RWPE2 (cell line): Measurements from ENCODE around the gene VPS9D1.

ENCODE experiments used
- ATAC-seq: fragments of 200-7000 bp; cut with Tn5 transposase; 3 replicates; pipeline ENCODE4 v1.9.1; 2021; ENCODE audit warnings: low read depth
- DNase-seq: peaks from one replicate; pipeline ENCODE4 v3.0.0-alpha.2; 2020; ENCODE audit warnings: low spot score
- H3K27ac ChIP-seq: fragments of 450-650 bp; 2 replicates; pipeline ENCODE4 v1.5.1; 2017; ENCODE audit warnings: mild to moderate bottlenecking; ENCODE audit not compliant: poor library complexity, severe bottlenecking
- H3K27me3 ChIP-seq: fragments of 250-450 bp; sonication (Bioruptor Pico); 2 replicates; pipeline ENCODE4 v1.5.1; 2021; ENCODE audit warnings: mild to moderate bottlenecking, moderate library complexity; ENCODE audit not compliant: insufficient read depth, poor library complexity, severe bottlenecking
- H3K36me3 ChIP-seq: fragments of 250-450 bp; sonication (Bioruptor Pico); 2 replicates; pipeline ENCODE4 v1.5.1; 2020; ENCODE audit warnings: low read depth, mild to moderate bottlenecking, moderate library complexity
- H3K4me1 ChIP-seq: fragments of 250-450 bp; sonication (Bioruptor Pico); 2 replicates; pipeline ENCODE4 v1.5.1; 2021; ENCODE audit warnings: mild to moderate bottlenecking, moderate library complexity; ENCODE audit not compliant: insufficient read depth, poor library complexity, severe bottlenecking
- H3K4me3 ChIP-seq: fragments of 250-450 bp; sonication (Bioruptor Pico); 2 replicates; pipeline ENCODE4 v1.5.1; 2021; ENCODE audit warnings: mild to moderate bottlenecking, moderate library complexity; ENCODE audit not compliant: severe bottlenecking
- H3K9me3 ChIP-seq: fragments of 250-450 bp; sonication (Bioruptor Pico); 2 replicates; pipeline ENCODE4 v1.5.1; 2021; ENCODE audit warnings: mild to moderate bottlenecking, moderate library complexity; ENCODE audit not compliant: severe bottlenecking
- TF ChIP-seq, protein P1 (sequence below): fragments of 450-650 bp; IDR thresholded peaks from one replicate; pipeline ENCODE4 v1.5.1; 2017; ENCODE audit warnings: mild to moderate bottlenecking, moderate library complexity; ENCODE audit not compliant: poor library complexity, severe bottlenecking

The VPS9D1 gene

GRCh38 chr16:89716916-89717687 is 3.6 kb downstream of the VPS9D1 start:
- no peak for ATAC-seq
- DNase-seq: no peak
- Histone ChIP-seq H3K36me3 (peaks cover 29% of the 10 kb centered on the region), H3K27ac (no peak overlapping the region), H3K27me3 (no peaks in the 10 kb centered on the region), H3K4me3 (no peak overlapping the region), H3K4me1 (peaks cover 12% of the 10 kb centered on the region), H3K9me3 (no peaks in the 10 kb centered on the region)
- TF ChIP-seq, protein P1, sequence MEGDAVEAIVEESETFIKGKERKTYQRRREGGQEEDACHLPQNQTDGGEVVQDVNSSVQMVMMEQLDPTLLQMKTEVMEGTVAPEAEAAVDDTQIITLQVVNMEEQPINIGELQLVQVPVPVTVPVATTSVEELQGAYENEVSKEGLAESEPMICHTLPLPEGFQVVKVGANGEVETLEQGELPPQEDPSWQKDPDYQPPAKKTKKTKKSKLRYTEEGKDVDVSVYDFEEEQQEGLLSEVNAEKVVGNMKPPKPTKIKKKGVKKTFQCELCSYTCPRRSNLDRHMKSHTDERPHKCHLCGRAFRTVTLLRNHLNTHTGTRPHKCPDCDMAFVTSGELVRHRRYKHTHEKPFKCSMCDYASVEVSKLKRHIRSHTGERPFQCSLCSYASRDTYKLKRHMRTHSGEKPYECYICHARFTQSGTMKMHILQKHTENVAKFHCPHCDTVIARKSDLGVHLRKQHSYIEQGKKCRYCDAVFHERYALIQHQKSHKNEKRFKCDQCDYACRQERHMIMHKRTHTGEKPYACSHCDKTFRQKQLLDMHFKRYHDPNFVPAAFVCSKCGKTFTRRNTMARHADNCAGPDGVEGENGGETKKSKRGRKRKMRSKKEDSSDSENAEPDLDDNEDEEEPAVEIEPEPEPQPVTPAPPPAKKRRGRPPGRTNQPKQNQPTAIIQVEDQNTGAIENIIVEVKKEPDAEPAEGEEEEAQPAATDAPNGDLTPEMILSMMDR: no peak

GRCh38 chr16:89716493-89716892 is 4.2 kb downstream of the VPS9D1 start:
- Histone ChIP-seq H3K4me1 (peaks cover 12% of the 10 kb centered on the region), H3K9me3 (no peaks in the 10 kb centered on the region)
- no peak for ATAC-seq

DNA sequence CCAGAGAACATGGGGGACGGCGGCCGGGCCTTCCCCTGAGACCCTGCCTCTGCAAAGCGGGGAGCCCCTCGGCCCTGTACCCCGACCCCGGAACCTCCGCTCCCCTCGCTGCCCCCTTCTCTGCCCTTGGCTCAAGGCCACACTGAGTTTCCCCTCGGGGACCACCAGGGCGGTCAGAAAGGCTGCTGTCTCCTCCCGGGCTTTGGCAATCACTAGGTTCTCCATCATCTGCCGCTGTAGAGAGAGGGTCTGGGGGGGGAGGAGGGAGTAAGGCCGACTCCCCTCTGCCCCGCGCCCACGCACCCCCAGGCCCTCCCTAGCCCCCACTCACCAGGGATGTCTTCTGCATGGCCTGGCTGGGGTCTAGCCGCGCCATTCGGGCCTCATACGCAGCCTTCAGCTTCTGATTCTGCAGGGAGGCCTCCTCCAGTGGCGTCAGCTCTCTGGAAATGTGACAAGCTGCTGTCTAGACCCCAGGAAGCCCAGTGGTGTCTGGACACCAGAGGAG is 8.4 kb downstream of the VPS9D1 start:
- ATAC-seq: peak; percentile 15; the same call in 1 of the 3 replicates
- TF ChIP-seq, protein P1: no peak
- peak overlapping the region; percentile 53 for H3K4me3 ChIP-seq
- DNase-seq: peak; percentile 73
- H3K9me3 ChIP-seq: no peaks in the 10 kb centered on the region
- H3K27ac ChIP-seq: peak overlapping the region; percentile 24
- peaks cover 29% of the 10 kb centered on the region for H3K36me3 ChIP-seq
- H3K27me3 ChIP-seq: no peaks in the 10 kb centered on the region
- H3K4me1 ChIP-seq: no peaks in the 10 kb centered on the region

More at GRCh38 chr16:89716493-89716892, 4.2 kb downstream of the VPS9D1 start:
- peaks cover 29% of the 10 kb centered on the region for H3K36me3 ChIP-seq
- DNase-seq: peak; percentile 69
- no peak overlapping the region for H3K27ac ChIP-seq
- no peaks in the 10 kb centered on the region for H3K27me3 ChIP-seq
- TF ChIP-seq, protein P1: no peak
- no peak overlapping the region for H3K4me3 ChIP-seq

- H3K27me3 ChIP-seq: no peaks in the 10 kb centered on the region
- no peaks in the 10 kb centered on the region for H3K4me1 ChIP-seq
- peak overlapping the region; percentile 24 for H3K27ac ChIP-seq
- peaks cover 29% of the 10 kb centered on the region for H3K36me3 ChIP-seq
- no peaks in the 10 kb centered on the region for H3K9me3 ChIP-seq
- peak overlapping the region; percentile 53 for H3K4me3 ChIP-seq
- TF ChIP-seq, protein P1: no peak
- ATAC-seq (peak; percentile 65), DNase-seq (peak; percentile 87)
These were observed 9.0 kb downstream of the VPS9D1 start for GRCh38 chr16:89711601-89712273.
